ENCODE data around the gene TOX4.
"Not testable (repeated sequence)": the region's sequence is repeated elsewhere in the genome, so short reads cannot be mapped to it uniquely, and the experiment has no call there.

The TOX4 gene

DNA sequence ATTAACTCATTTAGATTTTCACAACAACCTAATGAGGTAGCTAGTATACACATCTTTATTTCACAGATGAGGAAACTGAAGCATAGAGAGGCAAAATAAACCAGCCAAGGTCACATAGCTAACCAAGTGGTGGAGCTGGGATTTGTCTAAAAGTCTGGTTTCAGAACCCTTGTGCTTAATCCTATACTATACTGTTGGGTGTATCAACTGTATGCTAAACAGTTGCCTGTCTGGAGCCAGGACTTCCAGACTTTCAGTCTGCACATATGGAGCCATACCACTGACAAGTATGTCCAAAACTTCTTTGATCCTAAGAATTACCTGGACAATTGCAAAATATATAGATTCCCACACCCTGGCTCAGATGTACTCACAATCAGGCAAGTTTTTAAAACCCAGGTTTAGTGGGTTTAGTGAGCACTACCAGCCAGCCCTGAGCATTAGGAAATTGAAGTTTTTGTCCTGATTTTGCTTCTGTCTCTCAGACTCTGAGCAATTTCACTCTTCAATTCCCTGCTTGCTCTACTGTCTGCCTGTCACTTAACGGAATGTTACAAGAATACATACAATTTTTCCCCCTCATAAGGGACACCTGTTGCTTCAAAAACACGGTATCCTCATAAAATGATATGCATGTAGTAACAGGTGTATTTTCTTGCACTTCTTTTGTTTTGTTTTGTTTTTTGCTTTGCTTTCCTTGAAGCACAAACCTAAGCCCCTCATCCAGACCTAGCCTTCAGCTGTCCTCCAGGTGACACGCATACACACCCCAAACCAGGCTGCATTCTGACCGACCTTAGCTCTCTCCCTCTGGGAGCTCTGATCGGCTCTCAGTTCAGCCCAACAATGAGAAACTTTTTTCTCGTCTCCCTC is 58.8 kb downstream of the TOX4 start:
- DNase-seq = no peak

DNA sequence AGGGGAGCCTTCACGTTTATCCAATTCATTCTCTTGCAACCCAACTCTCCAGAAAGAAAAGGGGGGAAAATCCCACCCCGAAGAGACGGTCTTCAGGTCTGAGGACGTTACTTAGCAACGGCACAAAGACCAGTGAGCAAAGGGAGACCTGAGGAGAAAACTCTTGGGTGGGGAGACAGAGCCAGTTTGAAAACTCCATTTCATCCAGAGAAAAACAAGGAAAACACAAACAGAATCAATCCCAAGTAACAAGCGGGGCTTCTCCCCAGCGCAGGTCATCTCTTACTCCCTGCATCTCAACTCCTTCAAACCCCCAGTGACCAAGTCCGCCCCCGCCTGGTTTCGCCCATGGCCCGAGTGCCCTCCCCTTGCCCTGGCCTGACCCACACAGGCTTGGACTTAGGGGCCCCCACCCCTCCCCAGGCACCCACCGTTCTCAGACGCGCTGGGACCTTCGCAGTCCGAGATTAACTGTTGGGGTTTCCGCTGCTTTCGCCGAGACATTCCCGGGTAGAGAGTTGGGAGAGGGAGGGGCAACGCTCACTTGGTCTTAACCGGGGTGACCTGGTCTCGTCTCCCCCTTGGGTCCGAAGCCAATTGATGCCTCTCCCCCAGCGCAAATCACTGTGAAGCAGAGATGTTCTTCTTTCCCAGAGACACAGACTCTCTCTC is 59.6 kb downstream of the TOX4 start:
- DNase-seq = no peak

DNA sequence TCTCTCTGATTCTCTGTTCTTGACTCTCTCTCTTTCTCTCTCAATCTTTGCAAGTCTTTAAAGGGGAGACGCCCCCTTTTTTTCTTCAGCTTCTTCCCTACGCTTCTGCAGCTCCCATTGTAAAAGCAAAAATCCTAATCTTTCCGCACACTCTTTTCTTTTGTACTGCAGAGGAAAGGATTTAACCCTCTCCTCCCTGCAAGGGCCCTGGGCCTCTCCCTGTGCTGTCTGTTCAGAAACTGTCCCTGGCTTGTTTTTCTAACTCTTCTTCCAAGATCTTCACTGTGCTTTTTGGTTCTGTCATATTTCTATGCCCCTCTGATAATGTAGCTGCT is 60.1 kb downstream of the TOX4 start:
- no peak for DNase-seq

DNA sequence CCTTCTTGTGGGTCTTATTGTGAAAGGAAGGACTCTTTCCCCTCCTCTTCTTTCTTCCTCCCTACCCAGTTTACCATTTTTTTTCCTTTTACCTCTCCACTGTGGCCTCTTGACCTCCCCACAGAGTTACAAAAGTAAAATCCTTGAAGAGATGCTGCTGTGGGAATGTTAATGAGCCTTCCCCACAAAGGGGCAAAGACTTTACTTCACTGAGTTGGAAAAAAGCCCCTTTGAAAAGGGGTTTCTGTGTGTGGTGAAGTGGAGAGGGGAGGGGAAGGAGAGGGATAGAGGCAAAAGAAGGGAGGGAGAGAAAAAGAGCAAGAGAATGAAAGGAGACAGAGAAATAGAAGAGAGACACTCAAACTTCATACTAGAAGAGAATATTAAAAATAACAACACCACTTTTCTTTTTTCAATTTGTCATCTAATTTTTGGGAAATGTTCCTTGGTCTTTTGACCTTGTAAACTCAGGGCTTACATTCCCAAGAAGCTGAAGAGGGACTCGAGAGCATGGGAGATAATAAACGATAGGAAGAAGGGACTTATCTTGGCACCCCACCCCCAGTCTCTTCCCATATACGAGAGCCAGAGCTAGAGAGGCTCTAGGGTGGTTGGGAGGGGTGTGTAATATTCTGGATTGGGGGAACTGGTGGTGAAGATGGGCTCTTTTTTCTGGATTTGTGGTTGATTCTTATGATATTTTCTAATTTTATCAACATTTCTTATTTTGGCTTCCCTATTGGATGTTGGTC is 62.4 kb downstream of the TOX4 start:
- DNase-seq = no peak

DNA sequence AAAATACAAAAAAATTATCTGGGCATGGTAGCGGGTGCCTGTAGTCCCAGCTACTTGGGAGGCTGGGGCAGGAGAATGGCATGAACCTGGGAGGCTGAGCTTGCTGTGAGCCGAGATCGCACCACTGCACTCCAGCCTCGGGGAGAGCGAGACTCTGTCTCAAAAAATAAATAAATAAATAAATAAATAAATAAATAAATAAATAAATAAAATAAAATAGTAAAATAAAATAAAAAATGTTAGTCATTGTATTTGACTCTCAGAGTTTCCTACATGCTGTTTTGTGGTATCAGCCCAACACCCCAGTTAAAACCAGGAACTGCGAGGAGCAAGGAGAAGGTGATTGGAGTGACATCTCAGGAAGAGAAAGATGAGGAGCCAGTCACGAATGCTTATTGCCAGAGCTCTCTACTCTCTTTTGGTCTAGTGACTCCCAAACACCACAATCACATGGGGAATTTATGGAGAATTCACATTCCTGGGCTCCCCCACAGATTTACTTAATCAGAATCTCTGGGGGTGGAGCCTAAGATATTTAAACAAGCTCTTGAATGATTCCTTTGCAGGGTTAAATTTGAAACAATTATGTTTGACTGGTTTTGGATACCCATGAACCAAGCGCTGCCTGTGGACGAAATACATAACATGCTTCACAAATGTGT is 64.5 kb downstream of the TOX4 start:
- DNase-seq = no peak

DNA sequence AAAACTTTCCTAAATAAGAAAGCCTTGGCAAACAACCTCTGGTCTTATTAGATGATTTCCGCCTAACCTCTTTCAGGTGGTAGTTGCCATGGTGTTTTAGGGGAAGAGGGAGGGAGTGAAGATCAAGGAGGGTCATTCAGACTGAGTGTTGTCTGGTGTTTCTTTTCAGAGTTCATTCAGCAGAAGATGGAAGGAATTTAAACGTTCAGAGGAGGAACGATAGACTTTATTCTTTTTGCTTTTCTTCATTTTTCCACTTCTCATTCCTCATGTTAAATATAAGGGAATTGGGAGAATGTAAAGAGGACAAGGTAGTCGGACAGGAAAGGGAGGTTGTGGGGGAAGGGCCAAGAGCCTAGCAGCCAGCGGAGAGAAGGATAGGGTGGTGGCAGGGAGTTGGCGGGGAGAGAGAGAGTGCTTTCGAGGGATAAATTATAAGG is 66.5 kb downstream of the TOX4 start:
- no peak for DNase-seq

DNA sequence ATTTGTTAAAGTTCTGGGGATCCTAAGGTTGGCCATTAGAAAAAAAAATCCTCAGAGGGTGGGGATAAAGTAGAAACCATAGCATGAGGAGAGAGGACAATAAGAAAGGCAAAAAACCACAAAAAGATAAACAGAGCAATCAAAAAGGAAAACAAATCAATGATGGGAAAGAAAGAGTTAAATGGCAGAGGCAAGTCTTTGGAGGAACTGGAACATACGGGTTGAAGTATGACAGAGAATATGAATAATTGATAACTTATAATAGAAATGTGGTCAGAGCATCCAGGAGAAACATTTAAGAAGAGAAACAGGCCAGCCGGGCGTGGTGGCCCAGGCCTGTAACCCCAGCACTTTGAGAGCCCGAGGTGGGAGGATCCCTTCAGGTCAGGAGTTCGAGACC is 67.0 kb downstream of the TOX4 start:
- no peak for DNase-seq

DNA sequence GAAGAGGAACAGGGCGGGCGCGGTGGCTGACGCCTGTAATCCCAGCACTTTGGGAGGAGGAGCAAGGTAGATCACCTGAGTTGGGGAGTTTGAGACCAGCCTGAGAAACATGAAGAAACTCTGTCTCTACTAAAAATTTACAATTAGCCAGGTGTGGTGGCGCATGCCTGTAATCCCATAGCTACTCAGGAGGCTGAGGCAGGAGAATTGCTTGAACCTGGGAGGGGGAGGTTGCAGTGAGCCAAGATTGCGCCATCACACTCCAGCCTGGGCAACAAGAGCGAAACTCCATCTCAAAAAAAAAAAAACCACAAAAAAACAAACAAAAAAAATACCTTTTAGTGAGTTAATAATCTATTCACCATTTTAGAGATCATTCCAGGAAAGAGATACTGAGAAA is 67.6 kb downstream of the TOX4 start:
- DNase-seq = not testable (repeated sequence)
